ENCODE measurements around the gene HTR3A.

HTR3A gene

GRCh38 chr11:113977701-113978100 lies 2.8 kb downstream of the HTR3A start:
- no peak for ATAC-seq (ENCODE audit: insufficient read depth, low read depth)
- peaks cover 11% of the 10 kb centered on the region for H3K27me3 ChIP-seq (ENCODE audit: insufficient read depth, low read length, poor library complexity)

GRCh38 chr11:113979431-113979830 lies 4.5 kb downstream of the HTR3A start:
- Histone ChIP-seq H3K4me1 (ENCODE audit: insufficient read depth, low read length) (no peaks in the 10 kb centered on the region), H3K4me2 (ENCODE audit: insufficient read depth, low read length) (no peak overlapping the region), H3K79me2 (ENCODE audit: insufficient read depth, low read length) (no peaks in the 10 kb centered on the region), H3K27me3 (ENCODE audit: insufficient read depth, low read length, poor library complexity) (peaks cover 11% of the 10 kb centered on the region), H3K27ac (ENCODE audit: low read length) (no peak overlapping the region), H4K20me1 (ENCODE audit: insufficient read depth, low read length) (0 out of 2 replicates have a peak, but pooled peaks cover 7% of the 10 kb centered on the region), H3K4me3 (ENCODE audit: low read depth in 1 of 2, low read length in 2 of 2) (no peak overlapping the region), H3K9me3 (ENCODE audit: insufficient read depth, low read length, severe bottlenecking) (no peaks in the 10 kb centered on the region), H3K9ac (ENCODE audit: low read depth, low read length) (no peak overlapping the region), H3K36me3 (ENCODE audit: insufficient read depth, low read length) (no peaks in the 10 kb centered on the region), H2AFZ (ENCODE audit: low read depth, low read length) (no peak overlapping the region)
- DNase-seq (no peak), ATAC-seq (ENCODE audit: insufficient read depth, low read depth) (no peak)
- no peak for TF ChIP-seq CTCF (IDR thresholded peaks at IDR 0.05; ENCODE audit: borderline replicate concordance, extremely low read depth, low read length, poor library complexity, severe bottlenecking)
- TF ChIP-seq EZH2 (IDR thresholded peaks at IDR 0.05; ENCODE audit: borderline replicate concordance, low read depth, low read length, severe bottlenecking) = no peak

More at GRCh38 chr11:113977701-113978100, 2.8 kb downstream of the HTR3A start:
- no peak for TF ChIP-seq CTCF (IDR thresholded peaks at IDR 0.05; ENCODE audit: borderline replicate concordance, extremely low read depth, low read length, poor library complexity, severe bottlenecking)
- TF ChIP-seq EZH2 (IDR thresholded peaks at IDR 0.05; ENCODE audit: borderline replicate concordance, low read depth, low read length, severe bottlenecking) = no peak
- Histone ChIP-seq H3K36me3 (ENCODE audit: insufficient read depth, low read length) (no peaks in the 10 kb centered on the region), H3K27ac (ENCODE audit: low read length) (no peak overlapping the region), H3K9me3 (ENCODE audit: insufficient read depth, low read length, severe bottlenecking) (no peaks in the 10 kb centered on the region), H3K4me1 (ENCODE audit: insufficient read depth, low read length) (no peaks in the 10 kb centered on the region), H3K4me3 (ENCODE audit: low read depth in 1 of 2, low read length in 2 of 2) (no peak overlapping the region), H2AFZ (ENCODE audit: low read depth, low read length) (no peak overlapping the region), H4K20me1 (ENCODE audit: insufficient read depth, low read length) (0 out of 2 replicates have a peak, but pooled peaks cover 7% of the 10 kb centered on the region), H3K79me2 (ENCODE audit: insufficient read depth, low read length) (no peaks in the 10 kb centered on the region), H3K9ac (ENCODE audit: low read depth, low read length) (no peak overlapping the region), H3K4me2 (ENCODE audit: insufficient read depth, low read length) (no peak overlapping the region)
- no peak for DNase-seq

- Histone ChIP-seq H3K4me3 (ENCODE audit: low read depth in 1 of 2, low read length in 2 of 2) (no peak overlapping the region), H3K4me2 (ENCODE audit: insufficient read depth, low read length) (no peak overlapping the region), H3K27me3 (ENCODE audit: insufficient read depth, low read length, poor library complexity) (peaks cover 9% of the 10 kb centered on the region), H3K4me1 (ENCODE audit: insufficient read depth, low read length) (no peaks in the 10 kb centered on the region), H4K20me1 (ENCODE audit: insufficient read depth, low read length) (0 out of 2 replicates have a peak, but pooled peaks cover 7% of the 10 kb centered on the region), H3K9me3 (ENCODE audit: insufficient read depth, low read length, severe bottlenecking) (no peaks in the 10 kb centered on the region), H3K27ac (ENCODE audit: low read length) (no peak overlapping the region), H3K9ac (ENCODE audit: low read depth, low read length) (no peak overlapping the region), H3K36me3 (ENCODE audit: insufficient read depth, low read length) (no peaks in the 10 kb centered on the region), H3K79me2 (ENCODE audit: insufficient read depth, low read length) (no peaks in the 10 kb centered on the region), H2AFZ (ENCODE audit: low read depth, low read length) (no peak overlapping the region)
- ATAC-seq (ENCODE audit: insufficient read depth, low read depth) (no peak), DNase-seq (no peak)
- TF ChIP-seq EZH2 (IDR thresholded peaks at IDR 0.05; ENCODE audit: borderline replicate concordance, low read depth, low read length, severe bottlenecking) = no peak
- no peak for TF ChIP-seq CTCF (IDR thresholded peaks at IDR 0.05; ENCODE audit: borderline replicate concordance, extremely low read depth, low read length, poor library complexity, severe bottlenecking)
These were observed 5.9 kb downstream of the HTR3A start for GRCh38 chr11:113980785-113981184.

- no peak overlapping the region for H3K4me2 ChIP-seq (ENCODE audit: insufficient read depth, low read length)
- H4K20me1 ChIP-seq (ENCODE audit: insufficient read depth, low read length) = 0 out of 2 replicates have a peak, but pooled peaks cover 3% of the 10 kb centered on the region
- no peak overlapping the region for H3K4me3 ChIP-seq (ENCODE audit: low read depth in 1 of 2, low read length in 2 of 2)
- H3K9ac ChIP-seq (ENCODE audit: low read depth, low read length) = no peak overlapping the region
- H3K9me3 ChIP-seq (ENCODE audit: insufficient read depth, low read length, severe bottlenecking) = no peaks in the 10 kb centered on the region
- ATAC-seq (ENCODE audit: insufficient read depth, low read depth) = no peak
- no peaks in the 10 kb centered on the region for H3K79me2 ChIP-seq (ENCODE audit: insufficient read depth, low read length)
- no peaks in the 10 kb centered on the region for H3K4me1 ChIP-seq (ENCODE audit: insufficient read depth, low read length)
- H3K27ac ChIP-seq (ENCODE audit: low read length) = no peak overlapping the region
- H3K36me3 ChIP-seq (ENCODE audit: insufficient read depth, low read length) = no peaks in the 10 kb centered on the region
- H2AFZ ChIP-seq (ENCODE audit: low read depth, low read length) = no peak overlapping the region
- H3K27me3 ChIP-seq (ENCODE audit: insufficient read depth, low read length, poor library complexity) = peaks cover 5% of the 10 kb centered on the region
- no peak for TF ChIP-seq CTCF (IDR thresholded peaks at IDR 0.05; ENCODE audit: borderline replicate concordance, extremely low read depth, low read length, poor library complexity, severe bottlenecking)
- no peak for TF ChIP-seq EZH2 (IDR thresholded peaks at IDR 0.05; ENCODE audit: borderline replicate concordance, low read depth, low read length, severe bottlenecking)
- no peak for DNase-seq
These were observed 7.4 kb downstream of the HTR3A start for GRCh38 chr11:113982306-113982705.
